Large intestine (tissue), 3 donors: ENCODE measurements around the gene NCK2. TPM values are rescaled to one million over a fixed set of nuclear protein-coding genes. Genes with fewer than 3 reads are reported as not detected.

Source experiments
- DNase-seq, 2 donors: peaks; one replicate each; pipeline versions ENCODE4 v3.0.0 to v3.0.0-alpha.2; 2013
- H3K27ac ChIP-seq: one replicate; pipeline ENCODE4 v1.5.1; 2013; ENCODE audit warnings: low read length
- H3K27me3 ChIP-seq: 2 replicates; pipeline ENCODE4 v1.6.1; 2013; ENCODE audit warnings: low read length; ENCODE audit not compliant: control insufficient read depth, insufficient read depth
- H3K36me3 ChIP-seq: 2 replicates; pipeline ENCODE4 v1.6.1; 2013; ENCODE audit warnings: low read length; ENCODE audit not compliant: control insufficient read depth, insufficient read depth
- H3K4me1 ChIP-seq: one replicate; pipeline ENCODE4 v1.6.1; 2013; ENCODE audit warnings: low read length; ENCODE audit not compliant: control insufficient read depth, insufficient read depth
- H3K4me3 ChIP-seq: one replicate; pipeline ENCODE4 v1.5.1; 2013; ENCODE audit warnings: low read length
- H3K9me3 ChIP-seq: one replicate; pipeline ENCODE4 v1.6.1; 2013; ENCODE audit warnings: mild to moderate bottlenecking, low read depth, low read length, moderate library complexity; ENCODE audit not compliant: control insufficient read depth
- whole genome bisulfite sequencing: methylation state at CpG from one replicate; pipeline ENCODE4 v1.1.5; 2013; ENCODE audit warnings: low lambda C conversion rate; ENCODE audit not compliant: insufficient coverage; 5-methylcytosine and 5-hydroxymethylcytosine counted together
- polyA plus RNA-seq: library from polyadenylated mRNA; unstranded; fragments of 120-200 nt; gene quantifications from one replicate; pipeline ENCODE4 v1.2.1, GENCODE V29; 2013

NCK2 gene
- polyA plus RNA-seq, 1 donor = 58.9 TPM

DNA sequence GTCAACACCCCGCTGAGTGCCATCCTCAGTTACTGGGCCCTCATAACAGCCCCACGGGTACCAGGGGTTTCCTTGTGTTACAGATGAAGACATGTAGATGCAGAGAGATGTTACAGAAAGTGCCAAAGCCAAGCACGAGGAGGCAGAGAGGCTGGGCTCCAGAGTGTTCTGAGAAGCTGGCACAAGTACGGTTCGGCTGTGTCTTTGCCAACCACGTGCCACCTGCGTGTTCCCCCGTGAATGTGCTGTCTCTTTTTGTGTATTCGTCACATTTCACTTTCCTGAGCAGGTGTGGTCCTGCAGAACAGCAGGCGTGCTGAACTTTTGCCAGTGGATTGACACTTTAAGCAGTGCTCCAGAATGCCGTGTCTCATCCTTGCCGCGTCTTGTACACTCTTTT is 124.6 kb downstream of the NCK2 start:
- WGBS = 100% methylated on average over 3 of the region's 13 CpGs
- H3K27me3 ChIP-seq = no peaks in the 10 kb centered on the region
- H3K36me3 ChIP-seq = peaks cover 36% of the 10 kb centered on the region
- H3K4me3 ChIP-seq = no peak overlapping the region
- no peak overlapping the region for H3K27ac ChIP-seq
- H3K4me1 ChIP-seq = no peaks in the 10 kb centered on the region
- no peak for DNase-seq
- no peaks in the 10 kb centered on the region for H3K9me3 ChIP-seq

DNA sequence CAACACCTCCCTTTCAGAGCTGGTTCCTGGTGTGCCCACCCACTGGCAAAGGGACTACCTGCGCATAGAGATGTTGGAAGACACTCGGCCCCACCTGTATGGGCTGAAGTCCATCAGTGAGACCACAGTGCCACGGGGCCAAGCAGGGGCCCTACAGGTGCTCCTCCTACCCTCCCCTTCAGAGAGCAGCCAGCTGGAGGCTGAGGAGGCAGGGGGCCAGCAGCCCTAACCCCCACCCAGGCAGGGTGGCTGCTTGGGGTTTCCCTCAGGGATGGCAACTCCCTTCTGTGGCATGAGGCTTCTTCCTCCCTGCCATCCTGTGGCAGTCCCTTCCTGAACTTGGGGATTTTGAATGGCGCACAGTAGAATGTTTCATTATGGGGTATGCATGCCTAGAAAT is 125.3 kb downstream of the NCK2 start:
- Histone ChIP-seq H3K9me3 (no peaks in the 10 kb centered on the region), H3K27ac (no peak overlapping the region), H3K36me3 (peaks cover 36% of the 10 kb centered on the region), H3K4me1 (no peaks in the 10 kb centered on the region), H3K4me3 (no peak overlapping the region), H3K27me3 (no peaks in the 10 kb centered on the region)
- no peak for DNase-seq
- WGBS = no CpG with 5 or more reads among the region's 4 CpGs

DNA sequence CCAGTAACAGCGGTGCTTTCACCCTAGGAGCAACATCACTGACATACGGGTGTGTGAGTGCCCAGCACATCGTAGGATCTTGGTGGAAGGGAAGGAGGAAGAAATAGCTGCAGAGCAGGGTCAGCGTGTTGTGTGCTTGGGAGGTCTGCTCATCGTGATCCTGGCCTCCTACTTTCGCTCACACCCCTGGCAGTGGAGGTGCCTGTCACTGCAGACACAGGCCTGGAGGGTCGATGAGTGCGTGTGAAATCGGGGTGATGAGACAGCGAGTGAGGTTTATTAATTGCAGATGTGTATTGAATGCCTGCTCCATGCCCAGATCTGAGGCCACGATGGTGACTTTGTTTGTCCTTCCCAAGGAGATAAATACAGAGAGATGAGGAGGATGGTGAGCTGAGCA is 126.1 kb downstream of the NCK2 start:
- DNase-seq = no peak
- WGBS = 80% methylated on average over 1 of the region's 11 CpGs
- Histone ChIP-seq H3K27ac (no peak overlapping the region), H3K4me3 (no peak overlapping the region), H3K4me1 (no peaks in the 10 kb centered on the region), H3K36me3 (peaks cover 39% of the 10 kb centered on the region), H3K9me3 (no peaks in the 10 kb centered on the region), H3K27me3 (no peaks in the 10 kb centered on the region)

DNA sequence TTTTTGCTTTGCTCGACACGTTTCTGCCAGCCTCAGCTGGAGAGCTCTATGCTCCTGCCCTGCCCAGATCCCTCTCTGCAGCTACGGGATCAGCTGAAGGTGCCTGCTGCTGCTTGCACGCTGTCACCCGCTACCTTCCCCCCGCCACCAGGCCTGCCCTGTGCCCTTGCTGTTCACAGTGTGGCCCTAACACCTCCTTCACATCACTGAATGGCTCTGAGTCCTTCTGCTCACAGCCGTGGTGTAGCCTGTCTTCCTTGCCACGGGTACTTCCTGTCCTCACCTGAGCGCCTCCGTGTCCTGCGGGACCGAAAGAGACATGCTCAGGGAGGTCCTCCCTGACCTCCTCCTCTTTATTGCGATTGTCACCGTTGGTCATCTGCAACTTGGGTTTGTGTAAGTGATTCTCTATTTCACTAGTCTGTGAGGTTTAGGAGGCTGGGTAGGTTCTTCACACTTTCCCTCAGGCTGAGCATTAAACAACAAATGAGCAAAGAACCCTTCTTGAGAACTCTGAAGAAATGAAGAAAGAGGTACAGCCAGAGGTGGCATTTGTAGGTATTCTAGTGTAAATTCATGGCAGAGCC is 127.5 kb downstream of the NCK2 start:
- no peak overlapping the region for H3K27ac ChIP-seq
- H3K4me1 ChIP-seq = no peaks in the 10 kb centered on the region
- H3K36me3 ChIP-seq = peaks cover 44% of the 10 kb centered on the region
- whole genome bisulfite sequencing = no CpG with 5 or more reads among the region's 14 CpGs
- no peak for DNase-seq
- H3K9me3 ChIP-seq = no peaks in the 10 kb centered on the region
- H3K27me3 ChIP-seq = no peaks in the 10 kb centered on the region
- H3K4me3 ChIP-seq = no peak overlapping the region

DNA sequence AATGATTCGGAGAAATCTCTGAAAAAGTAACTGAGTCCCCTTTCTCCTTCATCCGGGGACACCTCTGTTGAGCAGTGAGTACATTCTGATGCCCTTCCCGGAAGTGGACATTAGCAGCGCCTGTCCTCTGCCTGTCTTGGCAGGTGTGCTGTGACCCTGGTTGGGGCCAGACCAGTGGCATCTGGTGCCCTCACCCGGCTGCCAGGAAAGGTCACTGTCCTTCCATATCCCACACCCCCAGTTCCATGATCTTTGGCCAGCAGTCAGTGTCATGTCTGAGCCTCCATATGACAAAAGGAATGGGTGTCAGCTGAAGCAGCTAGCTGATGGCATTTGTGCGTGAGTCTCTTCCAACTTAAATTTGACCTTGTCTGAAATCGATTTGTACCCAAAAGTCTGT is 128.1 kb downstream of the NCK2 start:
- Histone ChIP-seq H3K9me3 (no peaks in the 10 kb centered on the region), H3K27ac (no peak overlapping the region), H3K27me3 (no peaks in the 10 kb centered on the region), H3K4me1 (no peaks in the 10 kb centered on the region), H3K4me3 (no peak overlapping the region), H3K36me3 (peaks cover 46% of the 10 kb centered on the region)
- DNase-seq = no peak
- WGBS = no CpG with 5 or more reads among the region's 7 CpGs

DNA sequence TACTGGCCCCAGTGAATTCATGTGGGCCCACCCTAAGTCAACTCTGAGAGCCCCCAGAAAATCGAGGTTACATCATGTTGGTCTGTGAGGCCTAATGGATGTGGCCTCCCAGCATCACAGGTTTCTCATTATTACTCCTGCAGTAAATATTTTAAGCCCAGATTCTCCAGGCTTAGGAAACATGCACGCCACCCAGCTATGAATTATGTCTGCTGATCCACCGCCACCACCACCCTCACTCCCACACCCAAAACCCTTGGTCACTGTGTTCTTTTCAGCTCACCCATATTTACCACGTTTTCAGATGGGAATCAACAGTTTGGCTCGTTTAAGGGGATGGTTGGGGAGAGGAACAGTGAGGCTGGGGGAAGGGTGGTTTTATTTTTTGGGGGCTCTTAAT is 128.6 kb downstream of the NCK2 start:
- peaks cover 45% of the 10 kb centered on the region for H3K36me3 ChIP-seq
- no peaks in the 10 kb centered on the region for H3K27me3 ChIP-seq
- 60% methylated on average over 1 of the region's 5 CpGs for WGBS
- no peaks in the 10 kb centered on the region for H3K4me1 ChIP-seq
- no peak overlapping the region for H3K4me3 ChIP-seq
- H3K9me3 ChIP-seq = no peaks in the 10 kb centered on the region
- H3K27ac ChIP-seq = no peak overlapping the region
- no peak for DNase-seq

DNA sequence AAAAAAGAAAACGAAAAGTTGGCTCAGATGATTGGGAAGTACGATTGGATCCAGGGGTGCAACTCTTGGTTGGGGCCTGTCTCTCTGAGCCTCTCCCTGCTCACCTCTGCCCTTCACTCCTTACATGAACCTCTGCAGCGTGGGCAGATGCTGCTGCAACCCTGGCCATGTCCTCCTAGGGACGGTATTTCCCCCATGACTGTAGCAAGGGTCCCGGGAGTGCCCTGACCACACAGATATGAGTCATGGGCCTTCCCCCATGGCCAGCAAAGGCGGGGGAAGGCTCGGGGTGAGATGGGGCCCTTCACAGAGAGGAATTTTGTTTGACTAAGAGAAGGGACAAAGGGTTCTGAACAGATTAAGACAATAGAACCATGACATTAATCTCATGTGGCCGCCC is 129.0 kb downstream of the NCK2 start:
- peaks cover 46% of the 10 kb centered on the region for H3K36me3 ChIP-seq

DNA sequence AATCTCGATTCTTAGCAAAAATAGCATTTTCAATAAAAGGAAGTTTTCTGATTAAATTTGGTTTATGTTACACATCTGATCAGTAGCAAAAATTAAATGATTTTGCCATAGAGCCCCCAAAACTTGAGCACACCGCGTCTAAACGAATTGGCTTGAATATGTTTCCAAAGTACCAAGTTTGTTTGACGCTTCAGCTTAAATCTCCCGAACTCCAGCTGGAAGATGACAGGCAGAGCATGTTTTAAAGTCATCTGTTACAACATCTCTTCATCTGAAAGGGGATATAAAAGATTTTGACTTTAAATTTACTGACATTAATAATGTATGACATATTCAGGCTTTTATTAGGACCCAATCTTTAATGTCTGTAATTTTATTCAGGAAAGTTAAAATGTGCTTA is 129.8 kb downstream of the NCK2 start:
- WGBS = 91% methylated on average over 4 of the region's 6 CpGs
- peaks cover 48% of the 10 kb centered on the region for H3K36me3 ChIP-seq
- no peaks in the 10 kb centered on the region for H3K4me1 ChIP-seq
- H3K27ac ChIP-seq = no peak overlapping the region
- H3K4me3 ChIP-seq = no peak overlapping the region
- peaks cover 3% of the 10 kb centered on the region for H3K9me3 ChIP-seq
- no peaks in the 10 kb centered on the region for H3K27me3 ChIP-seq
- no peak for DNase-seq

More for the DNA sequence above, 129.0 kb downstream of the NCK2 start:
- Histone ChIP-seq H3K4me3 (no peak overlapping the region), H3K9me3 (no peaks in the 10 kb centered on the region), H3K4me1 (no peaks in the 10 kb centered on the region), H3K27me3 (no peaks in the 10 kb centered on the region), H3K27ac (no peak overlapping the region)
- peak in 1 of 2 donors; percentile 21 for DNase-seq
- 53% methylated on average over 2 of the region's 8 CpGs for WGBS

DNA sequence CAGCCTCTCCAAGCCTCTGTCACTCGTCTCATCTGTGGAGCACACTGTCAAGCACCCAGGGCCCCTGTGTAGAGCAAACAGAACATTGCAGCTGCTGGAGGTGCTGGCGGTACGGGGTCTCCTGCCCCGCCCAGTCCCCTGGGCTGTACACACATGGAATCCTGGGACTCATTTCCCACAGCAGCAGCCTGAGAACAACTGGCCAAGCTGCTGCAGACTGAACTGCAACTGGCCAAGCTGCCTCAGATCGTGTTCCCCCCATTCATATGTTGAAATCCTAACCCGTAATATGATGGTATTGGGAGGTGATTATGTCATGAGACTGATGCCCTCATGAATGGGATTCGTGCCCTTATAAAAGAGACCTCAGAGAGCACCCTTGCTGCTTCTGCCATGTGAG is 130.5 kb downstream of the NCK2 start:
- no peak for DNase-seq
- Histone ChIP-seq H3K4me1 (no peaks in the 10 kb centered on the region), H3K36me3 (peaks cover 45% of the 10 kb centered on the region), H3K9me3 (peaks cover 3% of the 10 kb centered on the region), H3K4me3 (no peak overlapping the region), H3K27me3 (no peaks in the 10 kb centered on the region), H3K27ac (no peak overlapping the region)
- 83% methylated on average over 1 of the region's 7 CpGs for WGBS

DNA sequence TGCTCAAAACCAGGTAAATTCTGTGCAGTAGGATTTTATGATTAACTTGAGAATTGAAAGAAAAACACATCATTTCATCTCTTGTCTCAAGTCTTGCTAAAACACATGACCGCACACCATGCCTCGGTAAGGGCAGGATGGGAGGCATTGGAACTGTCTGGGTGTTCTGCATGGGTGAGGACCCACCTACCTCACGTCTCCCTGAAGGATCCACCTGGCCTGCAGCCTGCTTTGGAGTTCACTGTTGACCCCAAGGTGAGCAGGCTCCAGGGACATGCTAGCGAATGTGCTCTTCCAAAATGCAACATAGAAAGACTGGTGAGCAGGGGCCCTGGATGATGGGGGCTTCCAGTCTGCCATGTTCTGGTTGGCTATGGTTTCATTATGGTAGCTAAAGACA is 131.5 kb downstream of the NCK2 start:
- H3K27ac ChIP-seq = no peak overlapping the region
- WGBS = no CpG with 5 or more reads among the region's 4 CpGs
- no peak for DNase-seq

DNA sequence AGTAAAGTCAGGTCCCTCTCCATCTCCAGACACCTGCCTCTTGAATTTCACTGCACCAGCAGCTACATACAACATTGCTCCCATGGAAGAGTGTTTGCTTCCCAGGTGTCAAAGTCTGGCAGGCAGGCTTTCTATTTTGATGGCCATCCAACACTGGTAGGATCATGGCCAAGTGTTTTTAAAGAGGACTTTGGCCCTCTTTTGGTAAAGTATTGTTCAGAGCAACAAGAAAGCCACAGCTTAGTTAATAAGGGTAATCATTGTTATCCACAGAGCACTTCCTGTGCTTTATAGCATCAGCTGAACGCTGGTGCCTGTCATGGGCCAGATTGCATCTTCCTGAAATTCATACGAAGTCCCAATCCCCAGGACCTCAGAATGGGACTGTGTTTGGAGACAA is 133.2 kb downstream of the NCK2 start:
- H3K27ac ChIP-seq = no peak overlapping the region
- H3K27me3 ChIP-seq = no peaks in the 10 kb centered on the region
- H3K36me3 ChIP-seq = peaks cover 51% of the 10 kb centered on the region

More for the DNA sequence above, 131.5 kb downstream of the NCK2 start:
- Histone ChIP-seq H3K9me3 (peaks cover 5% of the 10 kb centered on the region), H3K4me3 (no peak overlapping the region), H3K36me3 (peaks cover 41% of the 10 kb centered on the region), H3K27me3 (no peaks in the 10 kb centered on the region), H3K4me1 (no peaks in the 10 kb centered on the region)

More for the DNA sequence above, 133.2 kb downstream of the NCK2 start:
- H3K4me1 ChIP-seq = no peaks in the 10 kb centered on the region
- H3K9me3 ChIP-seq = peaks cover 13% of the 10 kb centered on the region
- no CpG with 5 or more reads among the region's 2 CpGs for WGBS
- DNase-seq = peak in 1 of 2 donors; percentile 14
- H3K4me3 ChIP-seq = no peak overlapping the region
